Measurements from ENCODE around the gene RHBDD3.

RHBDD3 gene

GRCh38 chr22:29292379-29292778 is 24.6 kb upstream of the RHBDD3 start:
- no peak for DNase-seq
- no peak overlapping the region for H3K4me3 ChIP-seq (ENCODE audit: low read depth, low read length)
- TF ChIP-seq CTCF (IDR thresholded peaks at IDR 0.05; ENCODE audit: low read depth, low read length, missing control alignments): no peak
- in situ Hi-C loops (cut with HindIII; ENCODE audit: low pct_ligation_motif_present, low sequenced_read_pairs): no loop called here
- H3K27ac ChIP-seq: no peak overlapping the region
- H3K36me3 ChIP-seq (replicated peaks): peaks cover 97% of the 10 kb centered on the region
- H3K27me3 ChIP-seq (replicated peaks): no peaks in the 10 kb centered on the region

- DNase-seq: no peak
- H3K27me3 ChIP-seq (replicated peaks): no peaks in the 10 kb centered on the region
- peaks cover 96% of the 10 kb centered on the region for H3K36me3 ChIP-seq (replicated peaks)
- no peak for TF ChIP-seq CTCF (IDR thresholded peaks at IDR 0.05; ENCODE audit: low read depth, low read length, missing control alignments)
- in situ Hi-C loops (cut with HindIII; ENCODE audit: low pct_ligation_motif_present, low sequenced_read_pairs): no loop called here
- H3K27ac ChIP-seq: no peak overlapping the region
- H3K4me3 ChIP-seq (ENCODE audit: low read depth, low read length): no peak overlapping the region
These were observed 23.4 kb upstream of the RHBDD3 start for GRCh38 chr22:29291215-29291614.

- Histone ChIP-seq H3K36me3 (replicated peaks) (peaks cover 96% of the 10 kb centered on the region), H3K4me3 (ENCODE audit: low read depth, low read length) (no peak overlapping the region), H3K27ac (no peak overlapping the region), H3K27me3 (replicated peaks) (no peaks in the 10 kb centered on the region)
- no peak for TF ChIP-seq CTCF (IDR thresholded peaks at IDR 0.05; ENCODE audit: low read depth, low read length, missing control alignments)
- DNase-seq: no peak
- in situ Hi-C loops (cut with HindIII; ENCODE audit: low pct_ligation_motif_present, low sequenced_read_pairs): no loop called here
These were observed 22.3 kb upstream of the RHBDD3 start for GRCh38 chr22:29290061-29290460.

- no peak overlapping the region for H3K27ac ChIP-seq
- DNase-seq: no peak
- no peak for TF ChIP-seq CTCF (IDR thresholded peaks at IDR 0.05; ENCODE audit: low read depth, low read length, missing control alignments)
- no peaks in the 10 kb centered on the region for H3K27me3 ChIP-seq (replicated peaks)
- in situ Hi-C loops (cut with HindIII; ENCODE audit: low pct_ligation_motif_present, low sequenced_read_pairs): no loop called here
- H3K4me3 ChIP-seq (ENCODE audit: low read depth, low read length): no peak overlapping the region
- H3K36me3 ChIP-seq (replicated peaks): peaks cover 94% of the 10 kb centered on the region
These were observed 21.1 kb upstream of the RHBDD3 start for GRCh38 chr22:29288837-29289236.

GRCh38 chr22:29284196-29284595 is 16.4 kb upstream of the RHBDD3 start:
- no peak for DNase-seq
- H3K36me3 ChIP-seq (replicated peaks): peaks cover 90% of the 10 kb centered on the region

More at GRCh38 chr22:29284196-29284595, 16.4 kb upstream of the RHBDD3 start:
- no peak for TF ChIP-seq CTCF (IDR thresholded peaks at IDR 0.05; ENCODE audit: low read depth, low read length, missing control alignments)
- H3K27ac ChIP-seq: no peak overlapping the region
- no peaks in the 10 kb centered on the region for H3K27me3 ChIP-seq (replicated peaks)
- no peak overlapping the region for H3K4me3 ChIP-seq (ENCODE audit: low read depth, low read length)
- in situ Hi-C loops (cut with HindIII; ENCODE audit: low pct_ligation_motif_present, low sequenced_read_pairs): no loop called here

Data from brain microvascular endothelial cell (primary cell).